H9 (cell line): Measurements from ENCODE around the gene STIM2. TPM values are rescaled to one million over a fixed set of nuclear protein-coding genes. Genes with fewer than 3 reads are reported as not detected.

Source experiments
- DNase-seq: peaks from one replicate; pipeline ENCODE4 v3.0.0-alpha.2; 2017
- H2AFZ ChIP-seq: one replicate; pipeline ENCODE4 v1.6.1; 2013; ENCODE audit warnings: mild to moderate bottlenecking, low read length, control low read depth, moderate library complexity
- H2AK5ac ChIP-seq: 2 replicates; pipeline ENCODE4 v1.6.1; 2013; ENCODE audit warnings: low read length, control low read depth, mixed read lengths; ENCODE audit not compliant: insufficient read length
- H2BK120ac ChIP-seq: one replicate; pipeline ENCODE4 v1.6.1; 2013; ENCODE audit warnings: low read depth, mild to moderate bottlenecking, low read length, control low read depth, inconsistent platforms; ENCODE audit not compliant: poor library complexity, severe bottlenecking
- H2BK12ac ChIP-seq: 2 replicates; pipeline ENCODE4 v1.6.1; 2013; ENCODE audit warnings: low read length, control low read depth, mixed read lengths, low read depth; ENCODE audit not compliant: insufficient read length
- H2BK15ac ChIP-seq: 2 replicates; pipeline ENCODE4 v1.6.1; 2013; ENCODE audit warnings: low read depth, low read length, control low read depth
- H2BK20ac ChIP-seq: one replicate; pipeline ENCODE4 v1.6.1; 2013; ENCODE audit warnings: low read depth, mild to moderate bottlenecking, low read length, control low read depth, inconsistent platforms; ENCODE audit not compliant: poor library complexity, severe bottlenecking
- H2BK5ac ChIP-seq: 2 replicates; pipeline ENCODE4 v1.6.1; 2013; ENCODE audit warnings: low read length, control low read depth, mixed read lengths; ENCODE audit not compliant: insufficient read length
- H3K14ac ChIP-seq: 2 replicates; pipeline ENCODE4 v1.6.1; 2013; ENCODE audit warnings: low read length, control low read depth; ENCODE audit not compliant: insufficient read depth
- H3K18ac ChIP-seq: 2 replicates; pipeline ENCODE4 v1.6.1; 2013; ENCODE audit warnings: low read depth, mild to moderate bottlenecking, mixed read lengths, low read length, control low read depth; ENCODE audit not compliant: insufficient read length
- H3K23ac ChIP-seq: 2 replicates; pipeline ENCODE4 v1.6.1; 2013; ENCODE audit warnings: low read length, control low read depth, mixed read lengths, low read depth; ENCODE audit not compliant: insufficient read length
- H3K23me2 ChIP-seq: 2 replicates; pipeline ENCODE4 v1.6.1; 2013; ENCODE audit warnings: low read depth, mild to moderate bottlenecking, mixed read lengths, low read length, control low read depth; ENCODE audit not compliant: insufficient read length, poor library complexity, severe bottlenecking
- H3K27ac ChIP-seq: 2 replicates; pipeline ENCODE4 v1.5.1; 2013; ENCODE audit warnings: low read length, control low read depth, mixed read lengths, low read depth; ENCODE audit not compliant: insufficient read length
- H3K27me3 ChIP-seq: 2 replicates; pipeline ENCODE4 v1.6.1; 2013; ENCODE audit warnings: low read length, control low read depth, inconsistent platforms; ENCODE audit not compliant: insufficient read depth
- H3K4ac ChIP-seq: 2 replicates; pipeline ENCODE4 v1.6.1; 2013; ENCODE audit warnings: low read depth, mild to moderate bottlenecking, control low read depth, inconsistent platforms, low read length, moderate library complexity
- H3K4me1 ChIP-seq: 2 replicates; pipeline ENCODE4 v1.6.1; 2013; ENCODE audit warnings: low read length, control low read depth, inconsistent platforms; ENCODE audit not compliant: insufficient read depth
- H3K4me2 ChIP-seq: 2 replicates; pipeline ENCODE4 v1.6.1; 2013; ENCODE audit warnings: low read length, control low read depth, mixed read lengths; ENCODE audit not compliant: insufficient read length, insufficient read depth
- H3K56ac ChIP-seq: 2 replicates; pipeline ENCODE4 v1.6.1; 2013; ENCODE audit warnings: low read depth, mild to moderate bottlenecking, mixed read lengths, low read length, control low read depth; ENCODE audit not compliant: insufficient read length
- H3K79me1 ChIP-seq: 2 replicates; pipeline ENCODE4 v1.6.1; 2013; ENCODE audit warnings: low read depth, mild to moderate bottlenecking, moderate library complexity, low read length, control low read depth, inconsistent platforms; ENCODE audit not compliant: insufficient read depth, poor library complexity, severe bottlenecking
- H3K79me2 ChIP-seq: 2 replicates; pipeline ENCODE4 v1.6.1; 2013; ENCODE audit warnings: low read length, control low read depth, inconsistent platforms; ENCODE audit not compliant: insufficient read depth
- H3K9ac ChIP-seq: 2 replicates; pipeline ENCODE4 v1.6.1; 2013; ENCODE audit warnings: low read length, control low read depth, mixed read lengths; ENCODE audit not compliant: insufficient read length; ENCODE audit errors: extremely low read depth
- H3K9me3 ChIP-seq: one replicate; pipeline ENCODE4 v1.6.1; 2013; ENCODE audit warnings: low read depth, low read length, inconsistent platforms; ENCODE audit not compliant: control insufficient read depth
- H3T11ph ChIP-seq: one replicate; pipeline ENCODE4 v1.6.1; 2013; ENCODE audit warnings: mild to moderate bottlenecking, low read length, control low read depth, inconsistent platforms
- H4K20me1 ChIP-seq: one replicate; pipeline ENCODE4 v1.6.1; 2013; ENCODE audit not compliant: control insufficient read depth, insufficient read length, insufficient read depth
- H4K5ac ChIP-seq: 2 replicates; pipeline ENCODE4 v1.6.1; 2013; ENCODE audit warnings: low read depth, mild to moderate bottlenecking, mixed read lengths, low read length, control low read depth; ENCODE audit not compliant: insufficient read length
- H4K8ac ChIP-seq: replicated peaks from 2 replicates; pipeline ENCODE4 v1.6.1; 2013; ENCODE audit warnings: low read length, control low read depth, mixed read lengths, low read depth; ENCODE audit not compliant: insufficient read length
- H4K91ac ChIP-seq: 2 replicates; pipeline ENCODE4 v1.6.1; 2013; ENCODE audit warnings: low read depth, mild to moderate bottlenecking, moderate library complexity, mixed read lengths, low read length, control low read depth; ENCODE audit not compliant: insufficient read length
- H3K27ac Mint-ChIP-seq, 3 experiments: 2 replicates in 2 of 3; 3 replicates in 1 of 3; pipeline ENCODE4 v1.8.0; 2020 to 2021; ENCODE audit warnings: mixed read lengths in 3 of 3, mild to moderate bottlenecking in 1 of 3, moderate library complexity in 1 of 3
- H3K27me3 Mint-ChIP-seq: 2 replicates; pipeline ENCODE4 v1.8.0; 2021; ENCODE audit warnings: low read depth, mild to moderate bottlenecking, moderate library complexity, mixed read lengths
- H3K36me3 Mint-ChIP-seq, 3 experiments: 2 replicates in 2 of 3; 3 replicates in 1 of 3; pipeline ENCODE4 v1.8.0; 2020 to 2021; ENCODE audit warnings: low read depth in 3 of 3, mixed read lengths in 3 of 3; ENCODE audit not compliant: insufficient read depth in 1 of 3
- H3K4me1 Mint-ChIP-seq, 2 experiments: 2 replicates each; pipeline ENCODE4 v1.8.0; 2020; ENCODE audit warnings: mixed read lengths in 2 of 2
- H3K4me3 Mint-ChIP-seq, 2 experiments: 2 replicates in 1 of 2; 3 replicates in 1 of 2; pipeline ENCODE4 v1.8.0; 2020 to 2021; ENCODE audit warnings: mild to moderate bottlenecking in 2 of 2, mixed read lengths in 2 of 2, moderate library complexity in 1 of 2
- H3K9me3 Mint-ChIP-seq, 2 experiments: 2 replicates in 1 of 2; 3 replicates in 1 of 2; pipeline ENCODE4 v1.8.0; 2020; ENCODE audit warnings: mild to moderate bottlenecking in 2 of 2, mixed read lengths in 2 of 2, moderate library complexity in 1 of 2
- CTCF ChIP-seq: fragments of 200-600 bp; sonication (generic); conservative IDR thresholded peaks from 3 replicates; pipeline ENCODE4 v1.8.0; 2021; ENCODE audit warnings: antibody characterized with exemption, mild to moderate bottlenecking
- WGBS: extraction: QIAGEN DNeasy Blood & Tissue Kit; methylation state at CpG from one replicate; pipeline ENCODE4 v1.1.7; 2013; ENCODE audit warnings: missing lambda C conversion rate, low lambda C conversion rate, mixed read lengths; ENCODE audit not compliant: insufficient read length; ENCODE audit errors: extremely low coverage; 5-methylcytosine and 5-hydroxymethylcytosine counted together
- total RNA-seq: library from RNA; stranded (reverse); gene quantifications from 2 replicates; pipeline ENCODE4 v1.2.1, GENCODE V29; 2021

The STIM2 gene
- total RNA-seq, 1 experiment from 2014 or later: 26.2 TPM

DNA sequence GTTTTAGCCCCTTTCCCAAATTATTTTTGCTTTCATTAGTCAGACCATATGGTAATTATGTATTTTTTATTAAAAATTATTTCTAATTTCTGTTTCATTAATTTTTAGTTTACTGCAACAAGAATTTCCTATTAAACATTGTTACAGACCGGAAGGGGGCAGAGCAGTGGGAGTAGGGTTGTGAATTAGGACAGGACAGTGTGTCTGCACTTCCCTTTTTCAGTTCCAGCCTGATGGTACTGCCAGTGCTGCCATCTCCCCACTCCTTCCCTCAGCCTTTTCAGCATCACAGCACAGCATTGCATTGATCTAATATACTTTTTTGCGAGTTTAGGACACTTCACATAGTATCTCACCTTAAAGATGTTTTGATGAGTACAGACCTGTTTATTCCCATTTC is 76.5 kb downstream of the STIM2 start:
- no peak for DNase-seq
- H2BK12ac ChIP-seq: no peak overlapping the region
- no peak for TF ChIP-seq CTCF
- Mint-ChIP-seq H3K27ac (no peak overlapping the region; a peak in 1 of 7 replicates), H3K4me3 (no peak overlapping the region), H3K9me3 (no peaks in the 10 kb centered on the region), H3K27me3 (no peaks in the 10 kb centered on the region), H3K36me3 (no peaks in the 10 kb centered on the region; a peak in 1 of 7 replicates), H3K4me1 (peaks cover 17 to 23% of the 10 kb centered on the region in 2 experiments)
- no peak overlapping the region for H4K5ac ChIP-seq
- no peak overlapping the region for H3K18ac ChIP-seq
- no peak overlapping the region for H3K56ac ChIP-seq
- H3K4me1 ChIP-seq: peaks cover 6% of the 10 kb centered on the region; the same call in 1 of the 2 replicates
- no peak overlapping the region for H4K8ac ChIP-seq
- no peak overlapping the region for H3K4ac ChIP-seq
- H4K91ac ChIP-seq: no peak overlapping the region
- no peak overlapping the region for H2AK5ac ChIP-seq
- H3K4me2 ChIP-seq: no peak overlapping the region
- H2BK15ac ChIP-seq: no peak overlapping the region
- H3K9me3 ChIP-seq: no peaks in the 10 kb centered on the region
- no peaks in the 10 kb centered on the region for H3K79me1 ChIP-seq
- no peak overlapping the region for H2BK20ac ChIP-seq
- H2AFZ ChIP-seq: no peak overlapping the region
- H3K9ac ChIP-seq: no peak overlapping the region
- H3K23ac ChIP-seq: no peak overlapping the region
- no peak overlapping the region for H3K27ac ChIP-seq
- H2BK120ac ChIP-seq: no peak overlapping the region
- whole genome bisulfite sequencing: no CpG with 5 or more reads among the region's 2 CpGs
- H3K14ac ChIP-seq: no peak overlapping the region
- H3K23me2 ChIP-seq: no peaks in the 10 kb centered on the region
- H4K20me1 ChIP-seq: no peaks in the 10 kb centered on the region
- H3K27me3 ChIP-seq: no peaks in the 10 kb centered on the region
- no peak overlapping the region for H2BK5ac ChIP-seq
- H3K79me2 ChIP-seq: 0 out of 2 replicates have a peak, but pooled peaks cover 2% of the 10 kb centered on the region
- no peak overlapping the region for H3T11ph ChIP-seq
